Activated CD8-positive, alpha-beta memory T cell treated with anti-CD3 and anti-CD28 coated beads for 4 hours (primary cell): ENCODE results near the gene TFPI2.

ENCODE experiments used
- DNase-seq, 2 donors: peaks; one replicate each; pipeline ENCODE4 v3.0.0-alpha.2; 2020; ENCODE audit warnings: low read depth in 2 of 2

Gene TFPI2

DNA sequence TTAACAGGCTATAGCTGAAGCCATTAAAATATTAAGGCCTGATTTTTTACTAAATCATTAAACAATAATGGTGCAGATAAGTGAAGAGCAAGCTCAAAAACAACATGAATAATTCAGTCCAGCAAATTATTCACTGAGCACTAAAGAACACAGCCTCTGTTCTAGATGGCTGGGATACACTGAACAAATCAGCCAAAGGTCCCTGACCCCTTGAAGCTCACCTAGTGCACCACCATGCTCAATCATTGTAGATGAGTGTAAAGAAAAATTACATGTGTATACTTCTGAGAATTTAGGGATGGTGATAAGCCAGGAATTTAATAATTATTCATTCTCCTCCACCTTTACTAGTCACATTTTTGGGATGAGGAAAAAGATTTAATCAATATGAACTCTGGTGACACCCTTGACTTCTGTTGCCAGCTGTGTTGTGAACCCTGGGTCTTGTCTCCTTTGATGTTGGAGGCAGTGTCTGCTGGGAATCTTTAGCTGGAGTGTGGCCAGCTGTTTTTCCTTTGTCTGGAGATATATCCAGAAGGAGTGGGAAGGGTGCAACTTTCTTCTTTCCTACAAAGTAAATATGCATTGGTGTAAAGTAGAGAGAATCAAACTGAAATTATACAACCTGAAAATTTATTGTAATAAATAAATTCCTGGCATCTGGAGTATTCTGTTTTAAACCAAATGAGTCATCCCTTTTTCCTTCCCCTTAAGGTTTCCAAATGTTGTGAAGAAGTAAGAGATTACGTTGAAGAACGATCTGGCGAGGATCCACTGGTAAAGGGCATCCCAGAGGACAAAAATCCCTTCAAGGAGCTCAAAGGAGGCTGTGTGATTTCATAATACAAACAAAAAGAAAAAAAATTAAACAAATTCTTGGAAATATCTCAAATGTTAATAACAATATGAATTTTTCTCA is 19.8 kb upstream of the TFPI2 start:
- DNase-seq, result no peak

DNA sequence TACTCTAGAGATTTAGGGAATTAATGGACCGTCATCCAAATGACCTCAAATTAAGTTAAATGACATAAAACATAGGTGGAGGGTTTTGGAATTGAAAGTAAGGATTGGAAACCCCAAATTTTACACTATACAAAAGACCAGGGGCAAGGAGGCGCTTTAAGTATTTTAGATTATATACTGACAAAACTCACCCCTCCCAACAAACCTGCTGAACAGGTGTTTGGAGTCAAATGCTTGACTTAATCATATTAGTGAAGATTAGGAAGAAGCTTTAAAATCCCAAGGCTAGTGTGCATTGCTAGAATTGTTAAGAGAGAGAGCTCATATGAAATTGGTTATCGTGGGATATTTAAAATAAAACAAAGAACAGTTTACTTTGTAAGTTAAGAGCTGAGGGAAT is 15.7 kb upstream of the TFPI2 start, which contains the start of gene GNGT1:
Gene GNGT1, plus strand, starts transcription at position 301 of the 400 bp plus-strand sequence. CDS start 180 bp downstream, outside the sequence.
- DNase-seq, result no peak

DNA sequence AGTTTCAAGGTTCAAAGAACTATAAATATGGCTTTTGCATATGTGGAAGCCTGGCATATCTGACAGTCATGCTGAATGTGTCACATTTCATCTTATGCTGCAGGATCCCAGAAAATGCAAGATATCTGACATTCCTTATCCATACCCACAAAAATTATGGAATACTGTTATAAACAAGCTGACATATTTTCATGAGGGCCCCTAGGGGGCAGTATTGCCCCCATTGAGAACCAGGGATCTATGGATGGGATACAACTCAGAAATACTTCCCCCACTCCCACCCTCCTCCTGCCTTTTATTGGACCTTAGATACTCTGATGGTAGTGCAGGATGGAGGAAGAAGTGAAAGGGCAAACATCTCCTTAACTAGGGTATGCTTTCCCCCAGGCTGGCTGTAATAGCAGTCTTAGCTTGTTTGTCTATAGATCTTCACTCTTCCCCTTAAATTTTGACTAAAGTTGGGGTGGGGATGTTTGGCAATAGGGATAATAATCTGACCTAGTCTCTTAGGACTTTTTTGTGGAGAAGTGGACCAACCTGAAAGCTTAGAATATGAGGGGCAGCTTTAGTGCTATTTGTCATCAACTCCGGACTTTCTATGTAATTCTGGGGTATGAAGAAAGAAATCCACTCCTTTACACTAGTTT is 12.3 kb upstream of the TFPI2 start:
- DNase-seq, result no peak

DNA sequence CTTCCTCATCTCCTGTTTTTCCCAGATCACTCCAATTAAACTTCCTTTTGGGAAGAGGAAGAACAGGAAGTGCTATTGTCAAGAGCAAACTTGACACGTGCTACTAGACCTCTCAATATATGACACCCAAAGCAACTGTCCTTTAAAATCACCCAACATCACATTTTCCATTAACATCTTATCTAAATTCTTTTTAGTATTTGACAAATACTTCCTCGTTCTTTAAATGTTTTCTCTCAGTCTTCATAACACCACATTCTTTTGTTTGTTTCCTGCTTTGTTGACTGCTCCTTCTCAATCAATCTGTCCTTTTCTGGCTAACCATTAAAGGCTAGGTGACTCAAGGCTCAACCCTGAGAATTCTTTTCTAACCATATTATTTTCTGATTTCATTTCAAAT is 7.1 kb upstream of the TFPI2 start:
- DNase-seq, result no peak

DNA sequence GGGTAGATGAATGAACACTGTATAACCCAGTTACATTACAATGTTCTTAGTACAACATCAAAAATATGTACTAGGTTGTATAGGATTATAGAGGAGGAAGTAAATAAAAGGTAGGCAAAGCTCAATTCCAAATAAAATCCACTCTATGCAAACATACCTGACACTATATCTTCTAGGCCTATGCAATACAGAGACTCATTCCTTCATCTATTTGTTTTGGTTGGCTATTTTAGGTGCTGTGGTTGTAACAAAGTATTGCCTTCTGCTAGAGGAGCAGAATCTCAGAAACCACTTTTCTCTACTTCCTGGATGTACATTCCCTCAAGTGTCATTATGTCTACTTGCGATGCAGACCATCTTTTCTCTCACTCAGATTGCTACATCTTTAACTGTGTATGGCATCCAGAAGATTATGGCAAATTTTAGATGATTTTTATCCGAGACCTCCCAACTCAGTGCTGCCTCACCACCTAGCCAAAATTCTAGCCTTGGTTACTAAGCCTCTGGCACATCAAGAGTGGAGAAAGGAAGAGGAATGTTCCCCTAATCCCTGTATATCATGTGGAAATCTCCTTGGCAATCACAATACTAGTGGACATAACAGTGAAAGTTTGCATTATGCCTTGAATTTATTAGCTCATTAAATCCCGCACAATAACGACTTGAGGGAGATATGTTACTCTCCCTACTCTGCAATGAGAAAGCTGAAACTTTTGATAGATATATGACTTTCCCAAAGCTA is 5.5 kb upstream of the TFPI2 start:
- DNase-seq, result no peak

DNA sequence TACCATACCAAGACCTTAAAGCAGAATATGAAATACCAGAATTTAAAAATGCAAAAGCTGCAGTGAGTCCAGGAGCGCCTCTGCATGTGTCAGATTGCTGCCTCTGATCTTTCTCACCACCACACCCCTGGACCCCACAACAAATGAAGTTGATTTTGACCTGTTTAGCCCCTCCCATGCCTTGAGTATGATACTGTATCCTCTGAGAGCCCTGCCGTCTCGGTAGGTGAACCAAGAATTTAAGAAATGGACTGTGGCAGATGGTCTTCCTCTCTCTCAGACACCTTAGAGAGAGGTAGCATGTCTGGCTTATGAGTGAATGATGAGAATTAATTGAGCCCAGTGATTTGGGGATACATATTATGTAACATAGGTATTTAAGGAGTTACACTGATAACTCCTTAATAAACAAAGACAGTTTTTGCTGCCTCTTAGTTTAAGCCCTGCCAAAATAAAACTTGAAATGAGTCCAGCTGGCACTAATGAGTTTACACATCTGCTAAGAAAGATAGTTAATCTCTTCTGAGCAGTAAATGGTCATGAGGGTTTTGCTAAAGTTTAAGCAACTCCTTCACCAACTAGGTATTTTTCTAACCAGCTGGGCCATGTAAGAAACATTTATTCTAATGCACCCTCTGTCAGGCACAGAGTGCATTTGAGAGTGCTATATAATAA is 4.5 kb upstream of the TFPI2 start:
- DNase-seq, result no peak

DNA sequence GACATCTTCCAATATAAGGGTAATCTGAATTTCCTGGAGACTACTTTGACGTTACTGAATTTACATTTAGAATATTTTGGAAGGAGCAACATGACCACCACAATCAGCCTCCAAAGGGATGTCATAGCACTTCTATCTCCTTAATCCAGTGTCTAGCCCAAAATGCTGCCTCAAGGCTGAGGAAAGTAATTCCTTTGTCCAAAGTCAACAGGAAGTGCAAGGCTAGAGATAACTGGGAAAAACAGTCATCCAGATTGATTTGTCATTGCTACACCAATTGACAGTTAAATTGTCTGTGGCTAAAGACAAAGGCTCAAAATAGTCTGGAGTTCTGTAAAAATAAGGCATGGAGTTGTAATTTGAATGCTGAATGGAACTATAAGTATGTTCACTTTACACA is 3.9 kb upstream of the TFPI2 start:
- no peak for DNase-seq

DNA sequence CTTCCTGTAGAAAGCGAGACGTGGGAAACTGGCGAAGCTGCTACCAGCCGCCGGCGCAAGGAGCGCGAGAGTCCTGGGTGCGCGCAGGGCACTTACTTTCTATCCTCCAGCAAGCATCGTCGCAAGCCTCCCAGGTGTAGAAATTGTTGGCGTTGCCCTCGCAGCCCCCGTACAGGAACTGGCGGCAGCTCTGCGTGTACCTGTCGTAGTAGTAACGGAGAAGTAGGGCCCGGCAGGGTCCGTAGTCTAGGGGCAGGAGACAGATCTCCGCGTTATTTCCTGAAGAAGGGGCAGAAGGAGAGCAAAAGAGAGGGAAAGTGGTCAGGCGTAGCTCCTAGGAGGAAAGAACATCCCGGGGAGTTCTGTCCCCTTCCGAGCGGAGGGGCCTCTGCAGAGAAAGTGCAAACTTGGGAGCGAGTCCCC is 501 bp downstream of the TFPI2 start:
- DNase-seq, result no peak

DNA sequence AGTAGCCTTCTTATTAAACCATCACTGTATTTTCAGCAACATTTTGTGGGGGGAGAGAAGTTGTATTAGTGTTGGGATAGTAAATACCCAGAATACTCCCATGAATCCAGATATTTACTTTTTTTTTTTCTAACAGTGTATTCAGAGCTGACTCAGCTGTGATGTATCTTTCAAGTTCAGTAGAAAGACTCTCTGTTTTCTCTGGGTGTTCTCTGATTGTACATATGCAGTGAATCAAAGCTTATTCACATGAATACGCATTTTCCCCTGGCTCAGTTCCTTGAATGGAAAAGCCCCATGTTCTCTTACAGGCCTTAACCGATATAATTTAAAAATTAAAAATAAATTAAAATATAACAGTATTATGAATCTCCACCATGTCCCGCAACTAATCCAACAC is 1.3 kb downstream of the TFPI2 start:
- DNase-seq, result no peak

DNA sequence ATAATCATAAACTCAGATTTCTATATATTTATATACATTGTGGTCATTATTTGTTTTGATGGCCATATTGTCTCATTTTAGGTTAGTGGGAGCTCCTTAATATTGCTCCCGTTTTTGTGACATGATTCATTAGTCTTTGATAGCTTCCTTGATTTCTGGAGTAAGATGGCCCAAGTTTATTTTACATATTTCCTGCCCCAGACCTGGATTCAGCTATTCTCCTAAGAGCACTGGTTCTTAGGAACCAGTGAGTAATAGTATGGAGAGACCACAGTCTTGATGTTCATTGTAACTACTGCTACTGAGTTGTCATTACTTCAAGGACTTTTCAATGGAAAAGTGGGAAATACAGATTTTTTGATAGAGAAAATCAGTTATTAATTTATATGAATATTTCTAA is 6.0 kb downstream of the TFPI2 start:
- DNase-seq, result no peak

DNA sequence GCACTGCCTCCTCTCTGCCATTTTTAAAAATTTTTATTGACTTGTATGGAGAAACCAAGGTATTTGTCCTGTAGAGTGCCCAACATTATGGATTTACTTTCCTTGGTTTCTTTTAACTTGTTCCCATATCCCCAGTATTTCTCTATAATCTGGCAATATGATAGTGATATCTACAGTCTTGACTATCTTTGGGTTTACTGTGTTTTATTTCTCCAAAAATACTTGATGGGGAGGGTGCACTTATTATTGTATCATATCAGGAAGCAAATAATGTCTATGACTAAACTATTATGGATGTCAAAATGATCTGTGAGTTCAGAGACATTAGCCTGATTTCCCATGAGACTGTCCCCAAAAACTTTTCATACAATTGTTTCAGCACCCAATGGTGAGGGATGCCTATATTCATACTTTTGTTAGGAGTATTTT is 6.6 kb downstream of the TFPI2 start:
- DNase-seq, result no peak

DNA sequence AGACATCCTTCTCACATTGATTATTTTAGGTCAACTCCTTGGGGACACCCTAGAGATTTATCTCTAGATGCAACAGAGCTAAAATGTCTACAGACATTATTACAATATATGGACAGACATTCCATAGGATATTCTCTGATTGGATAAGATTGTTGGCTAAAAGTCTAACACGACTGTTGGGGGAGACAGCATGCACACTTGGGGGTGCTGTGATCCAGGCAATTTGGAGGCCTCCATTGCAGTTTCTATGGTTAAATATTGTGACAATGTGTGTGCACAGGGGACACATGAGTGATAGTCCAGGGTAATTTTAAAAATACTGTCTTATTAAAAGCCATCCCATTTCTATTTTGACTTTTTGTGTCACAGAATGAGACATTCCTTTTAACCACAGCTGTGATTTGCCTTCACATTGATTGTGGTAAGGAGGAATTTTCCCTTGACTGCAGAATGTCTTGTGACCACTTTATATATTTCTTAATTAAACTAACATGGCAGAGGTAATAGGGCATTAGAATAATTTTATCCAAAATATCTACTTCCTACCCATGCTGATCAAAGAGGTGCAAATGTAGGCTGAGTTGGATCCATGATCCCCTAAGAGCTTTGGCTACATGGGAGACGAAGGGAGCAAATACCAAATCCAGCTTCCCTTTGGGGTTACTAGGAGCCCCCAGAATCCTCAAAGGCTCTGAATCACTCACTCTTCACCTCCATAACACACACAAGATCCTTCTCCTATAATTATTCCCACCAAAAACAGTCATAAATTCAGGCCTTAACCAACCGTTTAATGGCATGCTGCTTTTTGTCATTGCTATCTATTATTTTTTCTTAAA is 7.3 kb downstream of the TFPI2 start:
- DNase-seq, result no peak

DNA sequence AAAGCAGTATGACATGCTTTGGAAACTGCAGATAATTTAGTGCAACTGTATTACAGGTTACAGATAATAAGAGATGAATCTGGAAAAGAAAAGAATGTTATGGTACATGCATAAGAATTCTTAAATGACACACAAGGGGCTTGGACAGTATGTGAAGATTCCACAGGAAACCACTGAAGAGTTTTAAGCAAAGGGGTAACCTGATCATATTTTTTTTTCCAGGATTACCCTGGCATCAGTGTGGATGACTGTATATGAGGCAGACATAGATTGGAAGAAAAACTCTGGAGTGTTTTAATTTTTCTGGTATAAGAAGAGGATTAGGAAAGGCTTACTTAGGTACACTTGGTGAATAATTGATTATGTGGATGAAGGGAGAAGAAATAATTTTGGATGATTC is 8.1 kb downstream of the TFPI2 start:
- no peak for DNase-seq

DNA sequence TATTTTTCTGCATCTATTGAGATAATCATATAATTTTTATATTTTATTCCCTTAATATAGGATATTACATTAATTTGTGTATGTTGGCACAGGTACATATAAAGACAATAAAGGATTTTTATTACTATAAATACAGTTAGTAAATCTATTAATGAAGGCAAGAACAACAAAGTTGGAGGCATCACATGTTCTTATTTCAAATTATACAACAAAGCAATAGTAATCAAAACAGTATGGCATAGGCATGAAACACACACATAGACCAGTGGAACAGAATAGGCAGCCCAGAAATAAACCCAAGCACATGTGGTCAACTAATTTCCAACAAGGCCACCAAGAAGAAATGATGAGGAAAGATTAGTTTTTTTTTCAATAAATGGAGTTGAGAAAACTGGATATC is 11.2 kb downstream of the TFPI2 start:
- DNase-seq, result no peak

DNA sequence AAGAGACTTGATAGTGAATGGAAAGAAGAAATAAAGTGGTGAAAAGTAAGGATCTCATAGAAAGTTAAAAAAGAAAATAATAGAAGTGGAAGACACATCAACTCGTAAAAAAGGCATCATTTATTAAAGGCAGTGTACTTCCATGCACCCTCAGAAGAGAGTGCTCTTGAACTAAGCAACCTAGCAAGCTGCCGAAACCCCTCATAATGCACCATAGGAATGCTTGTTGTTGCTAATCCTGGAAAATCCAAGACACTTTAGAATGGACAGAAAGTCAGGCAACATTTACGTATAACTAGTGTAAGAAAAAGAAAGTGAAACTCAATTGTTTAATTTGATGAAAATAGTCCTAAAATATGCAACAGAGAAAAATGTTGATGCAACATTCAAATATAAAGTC is 12.8 kb downstream of the TFPI2 start:
- no peak for DNase-seq

DNA sequence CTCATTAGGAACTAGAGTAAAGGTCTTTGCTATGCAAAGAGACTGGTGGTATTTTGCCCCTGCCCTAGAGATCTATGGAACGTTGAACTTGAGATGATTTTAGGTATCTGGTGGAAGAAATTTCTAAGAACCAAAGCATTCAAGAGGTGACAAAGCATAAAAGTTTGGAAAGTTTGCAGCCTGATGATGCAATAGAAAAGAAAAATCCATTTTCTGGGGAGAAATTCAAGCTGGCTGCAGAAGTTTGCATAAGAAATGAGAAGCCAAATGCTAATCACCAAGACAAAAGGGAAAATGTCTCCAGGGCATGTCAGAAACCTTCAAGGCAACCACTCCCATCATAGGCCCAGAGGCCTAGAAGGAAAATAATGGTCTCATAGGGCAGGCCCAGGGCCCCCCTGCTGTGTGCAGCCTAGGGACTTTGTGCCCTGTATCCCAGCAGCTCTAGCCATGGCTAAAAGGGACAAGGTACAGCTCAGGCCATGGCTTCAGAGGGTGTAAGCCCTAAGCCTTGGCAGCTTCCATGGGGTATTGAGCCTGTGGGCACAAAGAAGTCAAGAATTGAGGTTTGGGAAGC is 16.5 kb downstream of the TFPI2 start:
- no peak for DNase-seq

DNA sequence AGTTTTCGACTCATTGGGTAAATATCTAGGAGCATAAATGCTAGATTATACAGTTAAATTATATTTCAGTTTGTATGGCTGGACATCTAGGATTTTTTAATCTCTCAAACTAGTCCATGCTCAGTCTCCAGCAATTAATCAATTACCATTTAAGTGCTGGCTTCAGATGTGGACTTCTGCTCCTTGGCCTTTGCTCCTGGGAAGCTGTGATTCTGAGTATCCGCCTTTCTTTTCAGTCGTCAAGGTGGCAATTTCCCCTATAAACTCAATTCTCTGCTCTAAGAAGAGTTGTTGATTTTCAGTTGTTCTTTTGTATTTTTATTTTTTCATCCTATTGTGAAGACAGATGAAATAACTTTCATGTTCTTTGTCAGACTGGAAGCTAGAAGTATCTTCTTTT is 23.7 kb downstream of the TFPI2 start:
- DNase-seq, result no peak

DNA sequence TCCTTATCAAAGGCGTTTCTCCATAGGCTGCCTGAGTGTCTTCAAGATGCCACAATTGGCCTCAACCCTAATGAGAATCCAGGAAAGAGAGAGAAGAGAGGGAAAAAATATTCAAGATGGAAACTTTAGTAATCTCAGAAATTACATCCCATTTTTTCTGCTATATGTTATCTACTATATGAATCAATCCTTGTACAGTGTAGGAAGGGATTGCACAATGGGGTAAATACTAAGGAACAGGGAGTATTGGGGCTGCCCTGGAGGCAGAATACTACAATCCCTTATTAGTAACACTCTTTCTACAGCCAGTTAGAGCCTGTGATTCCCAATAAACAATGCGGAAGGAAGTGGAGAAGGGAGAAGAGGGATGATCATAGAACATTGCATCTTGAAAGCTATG is 27.9 kb downstream of the TFPI2 start:
- no peak for DNase-seq

DNA sequence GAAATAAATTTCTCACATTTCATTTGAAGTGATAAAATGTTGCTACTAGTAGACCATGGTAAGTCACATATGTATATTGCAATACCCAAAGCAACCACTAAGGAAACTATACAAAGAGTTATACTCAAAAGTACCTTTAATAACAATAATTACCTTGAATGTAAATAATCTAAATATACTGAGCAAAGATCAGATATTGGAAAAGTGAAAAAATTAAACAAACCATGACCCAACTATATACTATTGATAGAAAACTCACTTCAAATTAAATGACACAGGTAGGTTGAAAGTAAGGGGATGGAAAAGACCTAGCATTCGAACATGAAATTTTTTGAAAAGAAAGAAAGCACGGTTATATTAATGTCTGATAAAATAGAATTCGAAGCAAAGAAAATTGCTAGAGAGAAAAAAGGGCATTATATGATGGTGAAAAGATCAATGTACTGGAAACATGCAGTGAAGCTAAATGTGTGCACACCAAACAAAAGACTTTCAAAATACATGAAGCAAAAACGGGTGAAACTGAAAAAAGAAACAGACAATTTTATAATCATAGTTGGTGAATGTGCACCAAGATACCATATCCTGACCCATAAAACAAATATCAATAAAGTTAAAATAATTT is 29.1 kb downstream of the TFPI2 start:
- no peak for DNase-seq

DNA sequence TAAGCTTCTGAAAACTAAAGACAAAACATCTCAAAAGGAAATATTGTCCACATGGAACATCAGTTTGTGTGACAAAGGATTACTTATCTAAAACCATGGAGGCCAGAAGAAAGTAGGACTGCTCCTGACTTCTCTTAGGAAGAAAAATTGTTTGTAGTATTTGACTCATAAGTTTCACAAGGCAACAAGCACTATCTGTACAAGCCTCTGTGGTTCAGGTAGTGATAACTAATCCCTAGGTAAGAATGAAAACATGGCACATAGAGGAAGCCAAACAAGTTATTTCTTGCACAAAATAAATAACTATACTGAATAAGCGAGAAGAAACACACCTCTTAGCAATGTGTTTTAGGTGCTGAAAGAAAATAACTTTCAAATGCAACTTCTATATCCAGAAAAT is 30.3 kb downstream of the TFPI2 start:
- no peak for DNase-seq
